Epithelial cell of proximal tubule (primary cell): ENCODE data around the gene PXN. TPM values are rescaled to one million over a fixed set of nuclear protein-coding genes. Genes with fewer than 3 reads are reported as not detected.

Source experiments
- DNase-seq: peaks from one replicate; pipeline ENCODE4 v3.0.0-alpha.2; 2011; ENCODE audit warnings: low read depth
- H3K4me3 ChIP-seq: 2 replicates; pipeline ENCODE4 v1.5.1; 2011; ENCODE audit warnings: low read depth, mild to moderate bottlenecking, low read length
- total RNA-seq: library from RNA; depleted of rRNA; stranded (reverse); fragments of >200 nt; gene quantifications from 2 replicates; pipeline ENCODE4 v1.2.3, GENCODE V29; 2015
- TF ChIP-seq, protein P1 (sequence below): conservative IDR thresholded peaks from 2 replicates; pipeline ENCODE4 v1.5.1; 2012; ENCODE audit warnings: low read depth, mild to moderate bottlenecking, low read length

The PXN gene
- total RNA-seq, 1 donor from 2014 or later = 100 TPM

DNA sequence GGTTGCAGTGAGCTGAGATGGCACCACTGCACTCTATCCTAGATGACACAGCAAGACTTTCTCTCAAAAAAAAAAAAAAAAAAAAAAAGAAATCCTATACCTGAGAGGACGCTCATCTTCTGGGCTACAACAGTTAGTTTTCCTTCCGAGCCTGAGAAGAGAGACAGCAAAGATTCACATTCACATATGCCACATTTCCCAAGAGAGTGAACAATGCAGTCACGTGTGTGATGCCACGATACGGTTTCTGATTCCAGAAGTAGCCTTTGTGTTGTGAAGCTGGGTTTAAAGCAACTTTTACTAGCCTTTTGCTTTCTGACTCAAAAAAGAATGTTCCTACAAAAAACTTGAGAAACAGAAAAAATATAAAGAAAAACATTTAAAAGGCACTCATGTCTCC lies 90.5 kb downstream of the PXN start:
- no peak overlapping the region for H3K4me3 ChIP-seq
- TF ChIP-seq, protein P1, sequence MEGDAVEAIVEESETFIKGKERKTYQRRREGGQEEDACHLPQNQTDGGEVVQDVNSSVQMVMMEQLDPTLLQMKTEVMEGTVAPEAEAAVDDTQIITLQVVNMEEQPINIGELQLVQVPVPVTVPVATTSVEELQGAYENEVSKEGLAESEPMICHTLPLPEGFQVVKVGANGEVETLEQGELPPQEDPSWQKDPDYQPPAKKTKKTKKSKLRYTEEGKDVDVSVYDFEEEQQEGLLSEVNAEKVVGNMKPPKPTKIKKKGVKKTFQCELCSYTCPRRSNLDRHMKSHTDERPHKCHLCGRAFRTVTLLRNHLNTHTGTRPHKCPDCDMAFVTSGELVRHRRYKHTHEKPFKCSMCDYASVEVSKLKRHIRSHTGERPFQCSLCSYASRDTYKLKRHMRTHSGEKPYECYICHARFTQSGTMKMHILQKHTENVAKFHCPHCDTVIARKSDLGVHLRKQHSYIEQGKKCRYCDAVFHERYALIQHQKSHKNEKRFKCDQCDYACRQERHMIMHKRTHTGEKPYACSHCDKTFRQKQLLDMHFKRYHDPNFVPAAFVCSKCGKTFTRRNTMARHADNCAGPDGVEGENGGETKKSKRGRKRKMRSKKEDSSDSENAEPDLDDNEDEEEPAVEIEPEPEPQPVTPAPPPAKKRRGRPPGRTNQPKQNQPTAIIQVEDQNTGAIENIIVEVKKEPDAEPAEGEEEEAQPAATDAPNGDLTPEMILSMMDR = no peak
- DNase-seq = no peak

DNA sequence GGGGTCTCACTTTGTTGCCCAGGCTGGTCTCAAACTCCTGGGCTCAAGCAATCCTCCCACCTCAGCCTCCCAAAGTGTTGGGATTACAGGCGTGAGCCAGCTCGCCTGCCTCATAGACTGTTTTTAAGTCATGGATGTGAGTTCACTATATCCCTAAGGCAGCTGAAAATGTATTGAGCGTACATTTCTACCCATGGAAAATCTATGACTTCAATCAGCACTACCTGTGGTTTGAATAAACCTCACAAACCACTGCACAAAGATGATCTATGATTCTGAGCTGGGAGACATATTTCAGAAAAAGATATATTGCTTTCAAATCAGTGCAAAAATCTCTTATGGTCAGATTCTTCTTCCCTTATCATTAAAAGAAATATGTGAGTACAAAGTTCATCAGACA lies 93.5 kb downstream of the PXN start:
- H3K4me3 ChIP-seq = no peak overlapping the region
- TF ChIP-seq, protein P1 = no peak

GRCh38 chr12:120170631-120171030 lies 94.9 kb downstream of the PXN start:
- TF ChIP-seq, protein P1 = no peak
- H3K4me3 ChIP-seq = no peak overlapping the region
- no peak for DNase-seq

More for the DNA sequence above, 93.5 kb downstream of the PXN start:
- DNase-seq = no peak

GRCh38 chr12:120169946-120170345 lies 95.6 kb downstream of the PXN start:
- H3K4me3 ChIP-seq = no peak overlapping the region
- DNase-seq = no peak
- TF ChIP-seq, protein P1 = no peak

GRCh38 chr12:120168337-120168736 lies 97.2 kb downstream of the PXN start:
- DNase-seq = no peak
- TF ChIP-seq, protein P1 = no peak
- H3K4me3 ChIP-seq = no peak overlapping the region

DNA sequence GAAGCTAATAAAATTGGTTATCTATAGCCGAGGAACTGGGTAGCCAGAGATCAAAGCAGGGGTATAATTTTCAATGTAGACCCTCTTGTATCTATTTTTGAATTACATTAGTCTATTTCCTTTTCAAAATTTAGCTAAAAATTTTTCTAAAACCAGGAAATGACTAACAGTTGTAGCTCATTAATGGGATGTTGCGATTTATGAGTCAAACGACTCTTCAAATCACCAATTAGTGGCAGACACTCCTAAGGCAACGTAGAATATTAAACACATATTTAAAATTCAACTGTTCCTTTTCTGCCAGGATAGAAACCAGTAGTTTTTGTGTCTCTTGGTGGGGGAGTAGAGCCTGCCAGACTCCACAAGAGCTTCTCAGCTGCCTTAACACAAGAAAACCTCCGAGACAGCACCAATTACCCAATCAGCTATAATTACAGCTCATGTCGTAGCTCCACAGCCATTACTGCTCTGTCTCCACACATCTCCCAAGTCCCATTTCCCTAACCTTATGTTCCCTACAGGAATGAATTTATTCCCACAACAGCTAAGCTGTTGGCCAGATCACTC lies 97.9 kb downstream of the PXN start:
- no peak overlapping the region for H3K4me3 ChIP-seq
- TF ChIP-seq, protein P1 = no peak
- no peak for DNase-seq

- H3K4me3 ChIP-seq = no peak overlapping the region
- TF ChIP-seq, protein P1 = no peak
- no peak for DNase-seq
Measured at GRCh38 chr12:120164293-120164692, 101.2 kb downstream of the PXN start.
